Activated T-cell treated with anti-CD3 and anti-CD28 coated beads, Interleukin-2, amount 50 U/mL, for 72 hours (primary cell): Measurements from ENCODE around the gene ZBTB47. TPM values are rescaled to one million over a fixed set of nuclear protein-coding genes. Genes with fewer than 3 reads are reported as not detected.

ENCODE experiments used
- ATAC-seq, 2 donors: fragments of 150-1000 bp; cut with Tn5 transposase; replicated peaks in 1 of 2; 2 replicates each; pipeline ENCODE4 v1.10.0; 2021; ENCODE audit warnings: moderate library complexity in 2 of 2, mild to moderate bottlenecking in 1 of 2
- DNase-seq, 2 donors: peaks; one replicate each; pipeline ENCODE4 v3.0.0; 2021 to 2022; ENCODE audit warnings: mixed read lengths in 1 of 2
- H3K27ac Mint-ChIP-seq: one replicate; pipeline ENCODE4 v1.8.0; 2022; ENCODE audit warnings: mild to moderate bottlenecking, moderate library complexity, mixed read lengths
- H3K27me3 Mint-ChIP-seq: one replicate; pipeline ENCODE4 v1.8.0; 2022; ENCODE audit warnings: low read depth, mixed read lengths
- H3K36me3 Mint-ChIP-seq, 2 donors: one replicate each; pipeline ENCODE4 v1.8.0; 2022; ENCODE audit warnings: mixed read lengths in 2 of 2, mild to moderate bottlenecking in 1 of 2; ENCODE audit not compliant: insufficient read depth in 2 of 2
- H3K4me1 Mint-ChIP-seq: one replicate; pipeline ENCODE4 v1.8.0; 2022; ENCODE audit warnings: low read depth, mixed read lengths
- H3K4me3 Mint-ChIP-seq, 2 donors: one replicate each; pipeline ENCODE4 v1.8.0; 2022; ENCODE audit warnings: mild to moderate bottlenecking in 2 of 2, mixed read lengths in 2 of 2, moderate library complexity in 2 of 2
- H3K9me3 Mint-ChIP-seq, 2 donors: one replicate each; pipeline ENCODE4 v1.8.0; 2022; ENCODE audit warnings: mixed read lengths in 2 of 2
- total RNA-seq, 2 donors: library from RNA; stranded (reverse); gene quantifications; one replicate each; pipeline ENCODE4 v1.2.3, GENCODE V29; 2022

Gene ZBTB47
- total RNA-seq, 2 donors from 2014 or later: 0.55 to 0.69 TPM

DNA sequence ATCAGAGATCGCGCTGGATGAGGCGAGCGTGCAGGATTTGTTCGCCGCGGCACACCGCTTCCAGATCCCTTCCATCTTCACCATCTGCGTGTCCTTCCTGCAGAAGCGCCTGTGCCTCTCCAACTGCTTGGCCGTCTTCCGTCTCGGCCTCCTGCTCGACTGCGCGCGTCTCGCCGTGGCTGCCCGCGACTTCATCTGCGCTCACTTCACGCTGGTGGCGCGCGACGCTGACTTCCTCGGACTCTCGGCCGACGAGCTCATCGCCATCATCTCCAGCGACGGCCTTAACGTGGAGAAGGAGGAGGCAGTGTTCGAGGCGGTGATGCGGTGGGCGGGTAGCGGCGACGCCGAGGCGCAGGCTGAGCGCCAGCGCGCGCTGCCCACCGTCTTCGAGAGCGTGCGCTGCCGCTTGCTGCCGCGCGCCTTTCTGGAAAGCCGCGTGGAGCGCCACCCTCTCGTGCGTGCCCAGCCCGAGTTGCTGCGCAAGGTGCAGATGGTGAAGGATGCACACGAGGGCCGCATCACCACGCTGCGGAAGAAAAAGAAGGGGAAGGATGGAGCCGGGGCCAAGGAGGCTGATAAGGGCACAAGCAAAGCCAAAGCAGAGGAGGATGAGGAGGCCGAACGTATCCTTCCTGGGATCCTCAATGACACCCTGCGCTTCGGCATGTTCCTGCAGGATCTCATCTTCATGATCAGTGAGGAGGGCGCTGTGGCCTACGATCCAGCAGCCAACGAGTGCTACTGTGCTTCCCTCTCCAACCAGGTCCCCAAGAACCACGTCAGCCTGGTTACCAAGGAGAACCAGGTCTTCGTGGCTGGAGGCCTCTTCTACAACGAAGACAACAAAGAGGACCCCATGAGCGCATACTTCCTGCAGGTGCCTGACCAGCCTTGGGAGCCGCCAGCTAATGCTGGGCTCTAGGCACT, 32.7 kb downstream of the ZBTB47 start:
- DNase-seq: no peak
- ATAC-seq: no peak
- H3K4me1 Mint-ChIP-seq: peaks cover 20% of the 10 kb centered on the region
- H3K27ac Mint-ChIP-seq: no peak overlapping the region
- peak overlapping the region; percentile 46 to 77 for H3K4me3 Mint-ChIP-seq
- no peaks in the 10 kb centered on the region for H3K36me3 Mint-ChIP-seq
- H3K27me3 Mint-ChIP-seq: peaks cover 51% of the 10 kb centered on the region
- H3K9me3 Mint-ChIP-seq: no peaks in the 10 kb centered on the region

DNA sequence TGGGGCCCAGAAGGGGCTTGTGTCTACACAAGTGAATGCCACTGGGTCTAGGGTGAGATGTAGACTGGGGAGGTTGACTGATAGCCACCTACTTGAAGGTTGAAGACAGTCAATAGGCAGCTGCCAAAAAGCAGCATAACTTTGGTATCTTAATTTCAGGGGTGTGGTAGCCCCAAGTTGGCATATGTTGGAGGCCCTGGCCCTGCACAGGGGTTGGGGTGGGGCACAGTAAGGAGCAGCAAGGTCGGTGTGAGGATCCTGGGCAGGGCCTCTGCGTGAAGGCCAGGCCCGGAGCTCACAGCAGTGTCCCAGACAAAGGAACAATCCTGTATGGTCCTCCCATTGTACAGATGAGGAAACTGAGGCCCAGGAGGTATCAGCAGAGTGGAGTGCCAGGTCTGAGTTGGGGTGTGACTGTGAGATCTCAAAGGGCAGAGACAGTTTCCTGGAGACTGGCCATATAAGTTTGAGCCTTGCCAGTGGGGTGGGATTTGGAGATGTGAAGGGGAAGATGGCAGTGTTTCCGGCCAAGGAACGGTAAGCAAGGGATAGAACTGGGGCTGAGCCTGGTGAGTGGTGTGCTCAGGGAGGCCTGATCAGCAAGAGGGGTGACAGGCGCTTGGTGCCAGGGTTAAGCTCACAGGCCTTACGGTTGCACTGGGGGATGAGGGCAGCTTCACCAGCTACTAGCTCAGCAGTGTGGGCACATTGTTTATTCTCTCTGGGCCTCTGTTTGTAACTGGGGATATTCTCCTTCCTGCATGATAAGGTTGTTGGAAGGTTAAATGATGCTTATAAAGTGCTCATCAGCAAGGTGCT, 33.5 kb downstream of the ZBTB47 start:
- Mint-ChIP-seq H3K27ac (no peak overlapping the region), H3K4me1 (peaks cover 20% of the 10 kb centered on the region), H3K4me3 (no peak overlapping the region), H3K36me3 (no peaks in the 10 kb centered on the region), H3K27me3 (peaks cover 42% of the 10 kb centered on the region), H3K9me3 (no peaks in the 10 kb centered on the region)
- ATAC-seq (no peak), DNase-seq (no peak)

DNA sequence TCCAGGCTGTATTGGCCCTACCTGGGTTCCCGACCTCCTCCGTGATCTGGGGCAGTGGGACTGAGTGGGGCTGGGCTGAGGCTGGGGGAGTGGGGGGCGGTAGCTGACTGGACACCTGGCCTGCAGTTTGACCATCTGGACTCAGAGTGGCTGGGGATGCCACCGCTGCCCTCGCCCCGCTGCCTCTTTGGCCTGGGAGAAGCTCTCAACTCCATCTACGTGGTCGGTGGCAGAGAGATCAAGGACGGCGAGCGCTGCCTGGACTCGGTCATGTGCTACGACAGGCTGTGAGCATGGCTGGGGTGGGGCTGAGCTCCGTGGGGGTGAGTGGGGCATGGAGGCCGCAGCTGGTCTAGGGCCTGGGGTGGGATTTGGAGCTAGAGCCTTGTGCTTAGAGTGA, 34.5 kb downstream of the ZBTB47 start:
- Mint-ChIP-seq H3K27me3 (peaks cover 36% of the 10 kb centered on the region), H3K27ac (no peak overlapping the region), H3K4me1 (peaks cover 16% of the 10 kb centered on the region), H3K9me3 (no peaks in the 10 kb centered on the region), H3K36me3 (no peaks in the 10 kb centered on the region), H3K4me3 (no peak overlapping the region)
- DNase-seq (no peak), ATAC-seq (no peak)

- peaks cover 30% of the 10 kb centered on the region for H3K27me3 Mint-ChIP-seq
- DNase-seq: no peak
- H3K9me3 Mint-ChIP-seq: no peaks in the 10 kb centered on the region
- peaks cover 8% of the 10 kb centered on the region for H3K4me1 Mint-ChIP-seq
- H3K4me3 Mint-ChIP-seq: no peak overlapping the region
- no peaks in the 10 kb centered on the region for H3K36me3 Mint-ChIP-seq
- no peak overlapping the region for H3K27ac Mint-ChIP-seq
- no peak for ATAC-seq
These were observed 35.3 kb downstream of the ZBTB47 start for GRCh38 chr3:42688487-42689420.

DNA sequence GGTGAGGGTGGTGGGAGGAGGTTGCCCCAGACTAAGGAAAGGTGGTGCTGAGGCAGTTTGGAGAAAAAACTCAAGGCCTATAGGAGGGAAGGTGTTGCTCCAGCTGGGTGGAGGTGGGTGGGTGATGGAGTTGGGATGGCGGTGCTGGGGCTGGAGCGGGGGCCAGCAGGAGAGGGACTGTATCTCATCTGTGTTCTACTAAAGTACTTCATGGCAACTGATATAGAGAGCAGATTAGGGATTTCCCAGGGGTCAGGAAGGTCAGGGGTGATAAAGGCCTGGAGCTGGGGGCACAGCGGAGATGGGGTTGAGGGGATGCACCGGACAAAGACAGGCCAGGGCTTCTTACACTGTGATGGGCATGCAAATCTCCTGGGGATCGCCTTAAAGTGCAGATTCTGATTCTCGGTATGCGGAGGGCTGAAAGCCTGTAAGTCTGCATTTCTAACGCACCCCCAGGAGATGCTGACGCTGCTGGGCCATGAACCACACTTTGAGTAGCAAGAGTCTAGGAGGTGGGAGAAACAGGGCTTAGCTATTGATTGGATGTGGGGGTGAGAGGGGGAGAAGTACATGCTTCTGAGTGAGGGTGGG, 36.0 kb downstream of the ZBTB47 start:
- no peak for ATAC-seq
- no peak overlapping the region for H3K27ac Mint-ChIP-seq

DNA sequence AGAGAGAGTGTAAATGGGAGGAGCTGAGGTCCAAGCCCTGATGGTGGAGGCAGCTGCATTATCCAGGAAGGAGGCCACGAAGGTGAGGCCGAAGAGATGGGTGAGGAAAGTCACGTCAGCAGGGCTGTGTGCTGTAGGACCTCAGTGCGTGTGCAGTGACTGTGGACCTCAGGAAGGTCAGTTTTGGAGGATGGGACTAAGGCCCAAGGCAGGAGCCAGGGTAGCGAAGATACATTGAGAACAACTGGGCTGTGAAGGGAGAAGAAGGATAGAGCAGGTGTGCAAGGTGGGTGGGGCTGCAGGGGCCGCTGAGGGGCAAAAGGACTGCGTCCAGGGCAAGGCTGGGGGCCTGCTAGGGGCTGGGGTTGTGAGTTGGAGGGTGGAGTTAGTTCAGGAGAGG, 36.7 kb downstream of the ZBTB47 start:
- Mint-ChIP-seq H3K27ac (no peak overlapping the region), H3K9me3 (no peaks in the 10 kb centered on the region), H3K4me1 (peaks cover 6% of the 10 kb centered on the region), H3K4me3 (no peak overlapping the region), H3K27me3 (peaks cover 25% of the 10 kb centered on the region), H3K36me3 (no peaks in the 10 kb centered on the region)
- ATAC-seq: no peak
- no peak for DNase-seq

More for the DNA sequence above, 36.0 kb downstream of the ZBTB47 start:
- no peaks in the 10 kb centered on the region for H3K36me3 Mint-ChIP-seq
- DNase-seq: no peak
- peaks cover 30% of the 10 kb centered on the region for H3K27me3 Mint-ChIP-seq
- peaks cover 6% of the 10 kb centered on the region for H3K4me1 Mint-ChIP-seq
- no peak overlapping the region for H3K4me3 Mint-ChIP-seq
- H3K9me3 Mint-ChIP-seq: no peaks in the 10 kb centered on the region

DNA sequence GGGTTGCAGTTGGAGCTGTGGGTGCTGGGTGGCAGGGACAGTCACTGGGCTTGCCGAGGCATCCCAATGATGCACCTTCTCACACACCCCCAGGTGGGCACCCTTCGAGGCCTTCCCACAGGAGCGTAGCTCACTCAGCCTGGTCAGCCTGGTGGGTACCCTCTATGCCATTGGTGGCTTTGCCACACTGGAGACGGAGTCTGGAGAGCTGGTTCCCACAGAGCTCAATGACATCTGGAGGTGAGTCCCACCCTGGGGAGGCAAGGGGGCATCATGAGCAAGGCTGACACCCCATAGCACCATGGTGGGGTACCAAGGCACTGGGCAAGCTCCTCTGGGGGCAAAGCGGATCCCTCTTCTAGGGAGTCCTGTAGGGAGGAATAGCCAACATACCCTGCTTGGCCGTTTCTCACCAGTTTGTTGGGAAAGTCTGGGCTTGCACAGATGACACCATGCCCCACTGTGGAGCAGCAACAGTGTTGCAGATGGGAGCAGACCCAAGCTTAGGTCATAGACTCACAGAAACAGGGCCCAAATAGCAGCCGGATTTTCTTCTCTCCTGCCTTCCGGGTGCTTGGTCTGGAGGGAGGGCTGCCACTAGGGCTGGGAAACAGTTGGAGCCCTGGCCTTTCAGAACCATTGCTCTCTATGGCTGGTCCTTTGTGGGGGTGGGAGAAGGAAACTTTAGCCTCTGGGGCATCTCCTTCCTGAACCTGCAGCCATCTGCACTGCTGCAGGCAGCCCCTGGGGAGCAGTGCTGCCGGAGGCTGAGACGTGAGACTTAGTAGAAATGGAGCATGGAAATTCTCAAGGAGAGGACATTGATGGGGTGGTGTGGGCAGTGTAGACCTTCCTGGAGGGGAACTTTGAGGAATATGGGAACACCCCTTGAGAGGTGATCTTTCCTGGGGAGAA, 37.5 kb downstream of the ZBTB47 start:
- Mint-ChIP-seq H3K27ac (no peak overlapping the region), H3K36me3 (no peaks in the 10 kb centered on the region), H3K27me3 (peaks cover 19% of the 10 kb centered on the region), H3K4me1 (peaks cover 1% of the 10 kb centered on the region), H3K4me3 (no peak overlapping the region), H3K9me3 (no peaks in the 10 kb centered on the region)
- DNase-seq (no peak), ATAC-seq (no peak)

DNA sequence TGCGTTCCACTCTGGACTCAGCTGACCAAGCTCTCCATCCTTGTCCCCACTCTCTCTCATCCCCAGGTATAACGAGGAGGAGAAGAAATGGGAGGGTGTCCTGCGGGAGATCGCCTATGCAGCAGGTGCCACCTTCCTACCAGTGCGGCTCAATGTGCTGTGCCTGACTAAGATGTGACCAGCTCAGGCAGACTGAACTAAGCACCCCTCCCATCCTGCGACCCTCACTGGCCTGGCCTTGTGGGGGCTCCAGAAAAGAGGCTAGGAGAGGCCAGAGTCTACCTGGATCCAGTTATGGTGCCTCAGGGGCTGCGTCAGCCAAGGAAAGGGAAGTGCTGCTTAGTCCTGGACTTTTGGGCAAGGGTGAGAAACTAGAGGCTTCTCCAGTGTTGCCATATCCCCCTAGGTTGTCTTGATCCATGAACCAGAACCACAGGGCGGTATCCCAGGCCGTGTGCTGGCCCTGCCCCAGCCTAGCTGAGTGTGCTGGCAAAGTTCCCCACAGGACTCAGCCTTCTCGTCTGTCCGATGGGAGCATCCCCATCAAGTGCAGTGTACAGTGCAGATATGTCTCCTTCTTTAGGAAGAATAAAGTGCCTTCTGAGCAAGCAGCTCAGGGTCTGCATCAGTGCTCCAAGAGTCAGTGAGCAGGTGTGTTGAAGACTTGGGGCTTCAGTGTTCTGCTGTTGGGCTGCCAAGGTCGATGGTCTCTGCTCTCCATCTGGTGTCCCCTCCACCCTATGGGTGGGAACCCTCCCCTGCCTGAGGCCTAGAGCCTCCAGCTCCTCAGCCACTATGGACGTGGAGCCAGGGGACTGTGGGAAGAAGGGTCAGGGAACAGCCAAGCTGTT, 38.5 kb downstream of the ZBTB47 start:
- Mint-ChIP-seq H3K4me1 (no peaks in the 10 kb centered on the region), H3K27me3 (peaks cover 10% of the 10 kb centered on the region), H3K4me3 (no peak overlapping the region), H3K27ac (no peak overlapping the region), H3K9me3 (no peaks in the 10 kb centered on the region), H3K36me3 (no peaks in the 10 kb centered on the region)
- ATAC-seq (no peak), DNase-seq (no peak)

DNA sequence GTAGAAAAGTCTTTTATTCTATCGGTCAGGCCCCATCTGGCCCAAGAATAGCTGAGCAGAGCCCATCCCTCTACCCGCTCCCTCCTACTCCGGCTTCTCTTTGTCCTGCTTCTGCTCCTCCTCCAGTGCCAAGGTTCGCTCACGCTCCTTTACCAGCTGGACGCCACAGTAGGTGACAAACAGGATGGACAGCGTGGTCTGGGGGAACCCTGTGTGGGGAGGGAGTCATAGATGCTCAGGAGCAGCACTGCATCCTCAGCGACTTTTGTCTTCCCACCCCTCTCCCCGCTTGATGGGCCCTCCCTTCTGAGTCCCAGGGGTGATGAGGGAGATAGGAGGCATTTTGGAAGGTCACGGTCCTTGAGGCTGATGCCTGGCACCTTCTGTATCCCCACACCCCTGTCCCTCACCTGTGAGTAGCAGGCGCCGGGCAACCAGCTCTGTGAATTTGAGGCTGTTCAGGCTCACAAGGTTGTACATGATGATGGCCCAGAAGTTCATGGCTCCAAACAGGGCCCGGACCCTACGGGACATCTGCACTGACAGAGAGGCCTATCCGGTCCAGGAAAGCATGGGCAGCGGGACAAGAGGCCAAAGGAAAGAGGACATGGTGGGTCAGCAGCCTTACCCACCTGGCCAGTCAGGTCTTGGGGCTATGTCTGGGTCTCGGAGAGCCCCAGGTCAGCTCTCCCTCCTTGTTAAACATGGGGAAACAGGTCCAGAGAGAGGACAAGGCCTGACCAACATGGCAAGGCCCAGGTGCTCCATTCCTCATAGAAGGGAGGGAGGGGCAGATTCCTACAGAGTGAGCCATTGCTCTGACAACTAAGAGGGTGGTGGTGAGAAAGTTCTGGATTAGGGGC, 39.4 kb downstream of the ZBTB47 start:
- ATAC-seq: no peak
- H3K4me3 Mint-ChIP-seq: no peak overlapping the region
- no peak for DNase-seq
- H3K27ac Mint-ChIP-seq: no peak overlapping the region
- peaks cover 7% of the 10 kb centered on the region for H3K27me3 Mint-ChIP-seq
- H3K4me1 Mint-ChIP-seq: no peaks in the 10 kb centered on the region
- H3K36me3 Mint-ChIP-seq: no peaks in the 10 kb centered on the region
- H3K9me3 Mint-ChIP-seq: no peaks in the 10 kb centered on the region

- Mint-ChIP-seq H3K4me3 (no peak overlapping the region), H3K27me3 (peaks cover 7% of the 10 kb centered on the region), H3K9me3 (no peaks in the 10 kb centered on the region), H3K36me3 (no peaks in the 10 kb centered on the region), H3K27ac (no peak overlapping the region), H3K4me1 (no peaks in the 10 kb centered on the region)
- ATAC-seq (no peak), DNase-seq (no peak)
These were observed 40.0 kb downstream of the ZBTB47 start for GRCh38 chr3:42693530-42693930.
